Ishikawa (cell line): ENCODE data around the gene CCDC174.

ENCODE experiments used
- EP300 ChIP-seq: IDR thresholded peaks from 2 replicates; pipeline ENCODE4 v1.6.1; 2012; ENCODE audit warnings: borderline replicate concordance
- TAF1 ChIP-seq: IDR thresholded peaks from 2 replicates; pipeline ENCODE4 v1.6.1; 2012; ENCODE audit warnings: low read depth, mild to moderate bottlenecking

- TF ChIP-seq EP300 (no peak), TAF1 (no peak)
These were observed 6.0 kb downstream of the CCDC174 start for GRCh38 chr3:14657579-14657978.
